ENCODE measurements around the gene MVK. TPM values are rescaled to one million over a fixed set of nuclear protein-coding genes. Genes with fewer than 3 reads are reported as not detected.

Gene MVK
- total RNA-seq, 4 donors from 2014 or later, result 20.9 to 52.0 (median 30.5) TPM

GRCh38 chr12:109529691-109530640 lies 43.6 kb upstream of the MVK start:
- Histone ChIP-seq H3K4me3 (no peak overlapping the region), H3K27me3 (no peaks in the 10 kb centered on the region), H3K4me1 (no peaks in the 10 kb centered on the region), H3K36me3 (peaks cover 2 to 99% (median 34%) of the 10 kb centered on the region in 3 donors), H3K9me3 (no peaks in the 10 kb centered on the region), H3K27ac (no peak overlapping the region)
- no peak for DNase-seq (ENCODE audit: low spot score in 2 of 2)
- TF ChIP-seq EP300 (IDR thresholded peaks at IDR 0.05) (no peak), CTCF (IDR thresholded peaks at IDR 0.05) (no peak), POLR2A (IDR thresholded peaks at IDR 0.05) (no peak)
- 64 to 68% methylated on average over 19 of the region's 19 CpGs for WGBS, 2 donors

GRCh38 chr12:109531411-109531810 lies 42.2 kb upstream of the MVK start:
- TF ChIP-seq EP300 (IDR thresholded peaks at IDR 0.05), result no peak
- Histone ChIP-seq H3K27me3 (no peaks in the 10 kb centered on the region), H3K27ac (no peak overlapping the region), H3K36me3 (peaks cover 2 to 100% (median 34%) of the 10 kb centered on the region in 3 donors), H3K4me1 (no peaks in the 10 kb centered on the region), H3K9me3 (no peaks in the 10 kb centered on the region), H3K4me3 (no peak overlapping the region)
- 65 to 66% methylated on average over 2 of the region's 2 CpGs for WGBS, 2 donors
- DNase-seq (ENCODE audit: low spot score in 2 of 2), result no peak

DNA sequence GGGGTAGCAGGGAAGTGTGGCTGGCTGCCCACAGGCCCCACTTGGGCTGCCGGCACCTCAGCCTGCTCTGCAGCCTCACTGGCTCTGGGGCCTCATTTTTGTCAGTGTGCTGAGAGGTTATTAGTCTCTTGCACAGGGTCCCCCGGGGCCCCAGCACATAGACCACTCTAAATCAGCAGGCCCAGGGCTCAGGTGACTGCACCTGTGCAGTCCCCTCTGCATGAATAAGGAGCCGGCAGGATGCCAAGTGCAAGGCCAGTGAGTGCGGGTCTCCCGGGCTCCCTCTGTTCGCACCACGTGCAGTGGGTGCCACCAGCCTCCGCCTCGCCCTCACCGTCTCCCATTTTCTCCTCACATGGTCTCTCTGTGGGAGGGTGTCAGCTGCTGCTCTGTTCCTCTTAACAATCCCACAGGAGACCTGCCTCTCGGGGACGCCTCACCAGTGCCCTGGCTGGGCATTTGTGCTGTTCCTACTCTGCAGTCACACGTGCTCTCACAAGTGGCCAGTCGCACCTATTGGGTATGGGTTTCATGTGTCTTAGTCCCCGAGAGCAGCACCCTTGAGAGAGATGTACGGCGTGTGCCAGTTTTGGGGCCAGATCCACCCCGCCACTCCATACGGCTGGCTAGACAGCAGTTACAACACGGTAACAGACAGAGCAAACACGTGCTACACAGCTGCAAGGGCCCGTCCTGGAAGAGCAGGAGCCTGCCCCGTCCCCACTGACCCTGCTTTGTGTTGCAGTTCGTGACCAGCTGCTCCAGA lies 40.7 kb upstream of the MVK start:
- Histone ChIP-seq H3K9me3 (no peaks in the 10 kb centered on the region), H3K27me3 (no peaks in the 10 kb centered on the region), H3K27ac (no peak overlapping the region), H3K4me1 (no peaks in the 10 kb centered on the region), H3K4me3 (no peak overlapping the region), H3K36me3 (peaks cover 2 to 100% (median 26%) of the 10 kb centered on the region in 3 donors)
- 79 to 88% methylated on average over 16 to 24 of the region's 24 CpGs for WGBS, 2 donors
- no peak for DNase-seq (ENCODE audit: low spot score in 2 of 2)
- TF ChIP-seq POLR2A (IDR thresholded peaks at IDR 0.05) (no peak), EP300 (IDR thresholded peaks at IDR 0.05) (no peak), CTCF (IDR thresholded peaks at IDR 0.05) (no peak)

- TF ChIP-seq POLR2A (IDR thresholded peaks at IDR 0.05) (no peak), EP300 (IDR thresholded peaks at IDR 0.05) (no peak), CTCF (IDR thresholded peaks at IDR 0.05) (no peak)
- H3K27ac ChIP-seq, result no peak overlapping the region
- H3K36me3 ChIP-seq, result peaks cover 2 to 100% (median 21%) of the 10 kb centered on the region in 3 donors
- H3K4me3 ChIP-seq, result no peak overlapping the region
- H3K9me3 ChIP-seq, result no peaks in the 10 kb centered on the region
- WGBS, 2 donors, result 84 to 92% methylated on average over 8 of the region's 8 CpGs
- H3K4me1 ChIP-seq, result no peaks in the 10 kb centered on the region
- no peak for DNase-seq (ENCODE audit: low spot score in 2 of 2)
- H3K27me3 ChIP-seq, result no peaks in the 10 kb centered on the region
Observed at GRCh38 chr12:109533487-109533740, 40.2 kb upstream of the MVK start.

DNA sequence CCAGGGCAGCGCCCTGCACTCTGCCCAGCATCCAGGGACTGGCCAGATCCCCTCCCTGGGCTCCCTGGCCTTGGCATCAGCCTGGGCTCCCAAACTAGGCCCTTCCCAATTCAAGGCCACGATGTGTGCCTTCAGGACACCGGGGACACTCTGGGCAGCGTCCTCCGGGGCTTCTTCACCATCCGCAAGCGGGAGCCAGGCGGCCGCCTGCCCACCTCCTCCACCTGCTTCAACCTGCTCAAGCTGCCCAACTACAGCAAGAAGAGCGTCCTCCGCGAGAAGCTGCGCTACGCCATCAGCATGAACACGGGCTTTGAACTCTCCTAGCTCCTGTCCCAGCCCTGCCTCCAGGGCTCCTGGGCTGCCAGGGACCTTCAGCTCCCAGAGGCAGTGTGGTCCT lies 39.1 kb upstream of the MVK start:
- TF ChIP-seq CTCF (IDR thresholded peaks at IDR 0.05), result no peak
- no peak for TF ChIP-seq EP300 (IDR thresholded peaks at IDR 0.05)
- no peak for TF ChIP-seq POLR2A (IDR thresholded peaks at IDR 0.05)
- no peaks in the 10 kb centered on the region for H3K27me3 ChIP-seq
- H3K36me3 ChIP-seq, result peaks cover 2 to 98% (median 17%) of the 10 kb centered on the region in 3 donors
- no peaks in the 10 kb centered on the region for H3K9me3 ChIP-seq
- 99 to 100% methylated on average over 1 to 15 of the region's 15 CpGs for WGBS, 2 donors
- no peak overlapping the region for H3K4me3 ChIP-seq
- no peak overlapping the region for H3K27ac ChIP-seq
- DNase-seq (ENCODE audit: low spot score in 2 of 2), result no peak
- H3K4me1 ChIP-seq, result no peaks in the 10 kb centered on the region

Measured in tibial nerve (tissue), 4 donors.